RPMI7951 (cell line): ENCODE results near the gene KRT78. TPM values are rescaled to one million over a fixed set of nuclear protein-coding genes. Genes with fewer than 3 reads are reported as not detected.

Experiments
- DNase-seq: peaks from one replicate; pipeline ENCODE4 v3.0.0-alpha.2; 2012; ENCODE audit warnings: low read depth
- total RNA-seq: library from RNA; depleted of rRNA; stranded (reverse); fragments of >200 nt; shearing (Covaris generic); gene quantifications from 2 replicates; pipeline ENCODE4 v1.2.3, GENCODE V29; 2014

The KRT78 gene
- total RNA-seq, 1 experiment from 2014 or later: 0.36 TPM

DNA sequence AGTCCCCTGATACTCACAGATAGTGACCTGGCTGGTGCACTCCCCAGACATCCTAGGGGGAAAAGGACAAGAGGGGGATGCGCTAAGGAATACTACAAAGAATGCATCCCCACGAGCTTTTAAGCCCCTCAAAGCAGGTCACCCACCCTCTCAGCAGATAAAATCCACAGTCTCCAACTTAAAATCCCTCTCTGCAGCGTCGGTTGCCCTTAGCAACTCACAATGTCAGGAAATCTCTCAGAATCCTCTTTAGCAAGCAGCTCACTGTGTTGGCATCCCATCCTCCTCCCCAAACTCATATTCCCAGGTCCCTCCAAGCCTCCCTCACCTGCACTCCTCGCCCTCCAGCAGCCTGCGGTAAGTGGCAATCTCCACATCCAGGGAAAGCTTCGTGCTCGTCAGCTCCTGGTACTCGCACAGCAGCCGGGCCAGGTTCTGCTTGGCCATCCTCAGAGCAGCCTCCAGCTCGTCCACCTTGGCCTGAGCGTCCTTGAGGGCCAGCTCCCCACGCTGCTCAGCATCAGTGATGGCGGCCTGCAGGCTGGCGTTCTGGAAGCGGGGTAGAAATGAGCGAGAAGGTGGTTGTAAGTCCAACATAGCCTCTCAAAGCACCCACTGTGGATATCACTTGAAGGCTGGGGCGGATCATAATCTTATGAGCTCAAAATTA, 9.2 kb downstream of the KRT78 start:
- DNase-seq: no peak

DNA sequence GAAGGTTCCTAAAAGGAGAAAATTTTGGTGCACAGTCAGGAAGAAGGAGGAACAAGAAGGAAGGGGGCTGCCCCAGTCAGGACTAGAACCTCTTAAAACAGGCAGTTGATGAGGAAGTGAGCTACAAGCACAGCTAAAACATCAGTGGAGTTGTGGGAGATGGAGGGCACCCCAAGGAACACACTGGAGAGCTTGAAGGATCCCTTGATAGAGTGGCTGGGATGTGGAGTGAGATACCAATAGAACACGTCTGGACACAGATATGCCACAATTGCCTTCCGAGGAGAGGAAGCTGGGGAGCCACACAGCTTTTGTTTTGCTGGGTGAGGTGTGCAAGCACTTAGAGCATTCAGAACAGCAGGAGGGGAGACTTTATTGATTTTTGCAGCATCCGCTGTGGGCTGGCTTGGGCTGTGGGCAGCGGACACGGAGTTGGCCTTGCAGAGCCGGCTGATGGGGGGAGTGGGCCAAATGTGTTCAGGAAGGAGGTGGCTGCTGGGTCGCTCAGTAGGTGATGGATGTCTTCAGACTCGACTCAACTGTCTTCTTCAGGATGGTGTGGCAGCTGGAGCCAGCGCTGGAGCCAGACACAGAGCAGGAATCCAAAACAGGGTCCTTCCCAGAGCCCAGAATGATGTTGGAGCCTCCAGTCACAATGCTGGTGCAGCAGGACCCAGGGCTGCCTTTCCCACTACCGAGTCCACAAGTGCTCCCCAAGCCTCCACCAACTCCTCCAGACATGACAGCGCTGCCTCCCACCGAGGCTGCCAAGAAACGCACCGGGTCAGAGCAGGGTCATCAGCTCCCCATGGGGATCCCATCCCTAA, 10.0 kb downstream of the KRT78 start:
- no peak for DNase-seq

DNA sequence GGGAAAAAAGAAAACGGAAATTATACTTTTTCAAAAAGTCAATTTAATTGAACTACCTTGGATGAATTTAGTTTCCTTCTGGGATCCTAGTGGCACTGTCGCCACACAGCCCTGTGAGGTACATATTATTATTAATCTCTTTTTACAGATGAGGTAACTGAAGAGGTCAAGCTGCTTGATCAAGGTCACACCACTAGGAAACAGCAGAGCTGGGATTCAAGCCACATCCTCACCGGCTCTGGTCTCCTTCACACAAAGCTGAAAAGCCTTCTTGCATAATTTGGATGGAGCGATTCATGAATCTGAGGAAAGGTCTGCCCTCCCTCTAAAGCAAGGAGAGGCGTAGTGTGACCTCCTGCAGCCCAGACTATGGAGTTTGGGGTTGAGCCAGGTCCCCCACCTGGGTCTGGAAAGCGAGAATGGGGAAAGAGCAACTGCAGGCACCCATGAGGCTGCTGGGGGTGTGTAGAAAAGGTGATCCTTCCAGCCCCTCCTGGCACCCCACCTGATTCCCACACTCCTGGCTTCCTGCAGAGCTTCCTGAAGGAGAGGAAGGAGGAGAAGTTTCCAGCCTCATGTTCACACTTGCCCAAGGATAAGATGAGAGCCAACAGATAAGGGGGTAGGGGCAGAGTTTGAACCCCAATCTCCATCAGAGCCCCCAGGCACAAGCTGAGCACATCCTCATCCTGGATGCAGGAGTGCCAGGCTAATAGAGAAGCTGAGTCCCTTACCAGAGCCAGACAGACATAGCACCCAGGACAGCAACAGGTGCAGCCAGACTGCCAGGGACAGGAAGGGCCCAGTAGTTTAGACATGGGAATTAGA, 10.8 kb downstream of the KRT78 start:
- peak; percentile 76 for DNase-seq

DNA sequence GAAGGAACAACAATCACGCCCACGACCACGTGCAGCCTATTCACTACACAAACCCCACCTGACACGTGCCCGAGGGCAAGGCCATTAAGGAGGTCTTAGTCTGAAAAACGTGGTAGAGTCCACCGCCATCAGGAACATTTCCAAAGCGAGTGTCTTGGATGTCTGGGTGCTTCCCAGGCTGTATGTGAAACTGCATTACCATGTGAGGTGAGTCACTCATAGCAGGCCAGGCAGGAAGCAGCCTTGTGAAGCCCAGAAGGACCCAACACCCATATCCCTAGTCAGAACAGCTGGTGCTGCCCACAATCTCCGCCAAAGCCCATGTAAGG, 11.4 kb downstream of the KRT78 start:
- DNase-seq: peak; percentile 97

DNA sequence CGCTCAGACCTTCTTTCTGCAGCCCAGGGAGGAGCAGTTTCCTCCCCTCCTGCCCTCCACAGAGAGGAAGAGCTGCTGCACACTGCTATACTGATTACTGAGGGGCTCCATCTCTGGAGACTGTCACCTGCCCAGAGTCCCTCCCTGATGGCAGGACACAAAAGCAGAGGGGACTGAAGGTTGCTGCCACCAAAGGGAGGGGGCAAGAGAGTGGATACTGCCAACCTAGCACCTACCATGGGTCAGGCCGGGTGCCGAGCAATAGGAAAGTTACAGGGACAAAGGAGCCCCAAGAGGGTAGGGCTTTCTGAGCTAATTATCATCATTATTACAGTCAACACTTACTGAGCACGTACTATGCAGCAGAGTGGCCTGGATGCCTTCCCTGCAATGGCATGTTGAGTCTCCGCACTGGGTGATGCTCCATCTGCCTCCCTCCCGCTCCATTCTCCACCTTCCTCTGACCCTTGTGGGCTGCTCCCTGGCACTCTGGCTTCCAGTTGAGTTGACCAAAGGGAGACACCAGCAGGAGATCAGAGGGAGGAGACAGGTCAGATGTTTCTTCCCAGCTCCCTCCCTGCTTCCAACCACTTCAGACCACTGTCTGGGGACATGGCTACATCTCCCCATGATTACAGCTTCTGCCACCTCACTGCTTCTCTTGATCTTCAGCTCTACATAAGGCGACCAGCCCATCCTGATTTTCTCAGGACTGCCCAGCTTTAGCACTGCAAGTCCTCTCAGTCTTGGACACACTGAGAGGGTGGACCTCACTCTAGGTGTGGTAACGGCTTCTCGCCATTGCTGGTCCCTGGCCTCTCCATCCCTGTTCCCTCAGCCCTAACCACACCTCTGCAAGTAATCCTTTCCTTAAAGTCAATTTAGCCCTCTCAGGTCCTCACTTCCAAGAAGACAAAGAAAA, 12.0 kb downstream of the KRT78 start:
- DNase-seq: peak; percentile 83

DNA sequence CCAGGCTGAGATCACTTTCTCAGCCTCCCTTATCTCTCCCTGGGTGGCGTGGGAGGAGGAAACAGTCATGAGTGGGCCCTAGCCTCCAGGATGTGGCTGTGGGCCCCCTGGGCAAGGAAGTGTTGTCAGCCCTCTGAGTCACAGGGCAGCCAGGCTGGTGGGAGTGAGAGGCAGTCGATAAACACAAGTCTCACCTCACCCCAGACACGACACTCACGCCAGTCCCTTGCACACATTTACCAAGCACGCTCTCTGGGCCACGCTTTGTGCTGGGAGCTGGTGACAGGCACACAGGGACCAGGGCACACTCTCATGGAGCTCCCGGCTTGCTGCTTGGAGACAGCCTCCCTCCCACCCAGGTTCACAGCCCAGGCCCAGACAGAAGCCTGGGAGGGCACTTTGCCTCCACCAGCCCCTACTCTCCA, 12.7 kb downstream of the KRT78 start:
- peak; percentile 94 for DNase-seq

DNA sequence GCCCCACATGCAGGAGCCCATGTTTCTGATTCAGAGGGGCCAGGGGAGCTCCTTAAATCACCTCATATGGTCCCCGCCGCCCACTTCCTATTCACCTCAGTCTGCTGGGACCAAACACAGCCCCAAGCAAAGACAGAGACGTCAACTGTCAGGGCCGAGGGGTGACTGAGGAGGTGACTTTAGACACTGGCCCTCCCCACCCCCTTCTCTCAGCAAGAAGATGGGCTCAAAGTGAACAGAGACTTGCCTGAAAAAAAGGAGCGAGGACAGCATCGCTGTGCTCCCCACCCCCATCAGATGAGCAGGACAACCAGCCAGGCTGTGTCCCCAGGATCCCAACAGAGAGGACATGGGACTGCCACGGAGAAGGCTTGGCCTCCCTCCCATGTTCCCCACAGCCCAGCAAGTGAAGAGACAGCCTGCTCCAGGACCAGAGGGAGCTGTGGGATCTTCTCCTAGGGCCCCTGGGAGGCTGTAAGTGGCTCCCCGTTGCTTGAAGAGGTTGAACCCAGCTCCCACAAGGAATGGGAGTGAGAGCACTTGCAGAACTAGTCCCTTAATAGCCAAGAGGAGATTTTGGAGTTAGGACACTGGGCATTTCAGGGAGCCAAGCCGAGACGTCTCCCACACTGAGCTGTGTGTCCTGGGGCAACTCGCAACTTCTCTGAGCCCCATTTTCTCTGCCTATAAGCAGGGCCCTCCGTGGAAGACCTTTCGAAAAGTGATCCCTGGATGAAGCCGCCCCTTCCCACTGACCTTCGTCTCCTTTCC, 13.3 kb downstream of the KRT78 start:
- no peak for DNase-seq

DNA sequence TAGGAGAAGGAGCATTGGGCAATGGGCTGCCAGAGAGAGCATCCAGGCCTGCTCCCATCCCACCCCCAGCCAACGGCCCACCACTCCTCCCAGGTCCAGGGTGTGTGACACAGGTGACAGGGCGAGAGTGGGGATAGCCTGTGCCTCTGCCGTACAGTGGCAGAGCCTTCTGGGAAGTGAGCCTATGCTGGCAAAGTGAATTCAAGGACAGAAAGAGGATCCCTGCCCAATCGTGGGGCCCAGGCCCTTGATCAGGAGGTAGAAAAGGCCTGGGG, 14.1 kb downstream of the KRT78 start:
- DNase-seq: no peak

DNA sequence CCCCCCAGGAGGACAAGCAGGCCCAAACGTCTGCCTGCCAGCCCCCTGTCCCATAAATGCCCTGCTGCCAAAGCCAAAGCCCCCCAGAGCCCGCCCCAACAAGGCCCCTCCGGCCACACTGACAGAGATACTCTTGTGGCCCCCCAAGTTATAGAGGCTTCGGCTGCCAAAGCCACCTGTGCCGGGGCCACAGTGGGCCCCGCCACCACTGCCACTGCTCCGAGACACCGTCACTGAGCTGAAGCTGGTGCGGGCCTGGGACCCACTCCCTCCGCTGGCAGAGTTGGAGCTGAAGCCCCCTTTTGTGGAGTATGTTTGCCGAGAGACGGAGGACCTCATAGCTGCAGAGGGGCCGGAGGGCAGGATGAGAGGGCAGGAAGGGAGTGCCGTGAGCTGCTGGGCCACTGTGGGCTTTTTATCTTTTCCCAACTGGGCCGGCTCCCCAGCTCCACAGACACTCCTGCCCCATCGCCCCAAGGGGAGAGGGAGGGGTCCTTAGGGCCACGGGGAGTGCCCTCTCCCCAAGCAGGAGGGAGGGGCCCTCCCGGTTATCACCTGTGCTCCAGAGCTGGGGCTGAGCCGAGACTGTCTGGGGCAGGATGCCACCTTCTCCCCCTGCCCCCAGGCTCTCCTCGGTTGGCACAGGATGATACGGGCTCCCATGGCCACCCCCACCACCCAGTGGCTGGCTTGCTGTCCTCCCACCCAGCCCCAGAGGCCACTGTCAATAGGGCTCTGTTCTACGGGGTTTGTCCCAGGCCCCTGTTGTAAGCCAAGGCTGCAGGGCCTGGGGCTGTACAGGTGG, 14.7 kb downstream of the KRT78 start, which contains the start of gene KRT79:
Gene KRT79, minus strand, starts transcription at position 390 of the 805 bp plus-strand sequence. Its CDS starts 51 bp downstream, at position 339.
- no peak for DNase-seq

DNA sequence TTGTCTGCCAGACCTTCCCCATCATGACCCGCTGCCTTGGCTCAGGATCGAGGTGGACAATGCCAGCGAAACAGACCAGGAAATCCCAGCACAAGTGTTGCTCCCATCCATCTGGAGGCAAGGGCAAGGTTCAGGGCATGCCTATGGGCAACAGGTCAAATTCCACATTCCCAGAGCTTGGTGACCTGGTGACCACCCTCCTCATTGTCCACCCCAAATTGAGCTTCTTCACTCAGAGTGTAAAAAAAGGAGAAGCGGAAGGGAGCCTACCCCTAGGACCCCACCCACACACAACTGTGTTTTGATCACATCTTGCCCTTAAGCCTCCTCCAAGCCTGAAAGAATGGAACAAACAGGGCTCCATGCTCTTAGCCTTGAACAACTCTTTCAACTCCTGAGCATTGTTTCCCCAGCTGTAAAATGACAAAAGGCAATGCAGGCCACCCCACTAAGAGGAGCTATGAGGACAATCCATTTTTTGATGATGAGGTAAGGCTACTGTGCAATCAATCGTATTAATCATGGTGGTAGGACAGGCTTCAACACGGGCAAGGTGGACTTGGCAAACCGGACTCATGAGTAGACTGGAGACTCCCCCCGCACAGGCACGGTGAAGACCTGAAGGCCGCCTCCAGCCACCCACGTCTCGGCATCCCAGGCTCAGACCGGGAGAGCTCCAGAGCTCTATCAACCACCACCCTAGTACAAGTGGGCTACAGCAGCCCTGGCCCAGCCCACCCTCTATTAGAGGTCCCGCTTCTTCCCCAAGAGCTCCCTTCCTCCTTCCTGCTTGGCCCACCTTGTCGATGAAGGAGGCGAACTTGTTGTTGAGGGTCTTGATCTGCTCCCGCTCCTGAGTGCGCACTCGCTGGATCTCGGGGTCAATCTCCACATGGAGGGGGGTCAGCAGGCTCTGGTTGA, 15.5 kb downstream of the KRT78 start:
- DNase-seq: no peak

DNA sequence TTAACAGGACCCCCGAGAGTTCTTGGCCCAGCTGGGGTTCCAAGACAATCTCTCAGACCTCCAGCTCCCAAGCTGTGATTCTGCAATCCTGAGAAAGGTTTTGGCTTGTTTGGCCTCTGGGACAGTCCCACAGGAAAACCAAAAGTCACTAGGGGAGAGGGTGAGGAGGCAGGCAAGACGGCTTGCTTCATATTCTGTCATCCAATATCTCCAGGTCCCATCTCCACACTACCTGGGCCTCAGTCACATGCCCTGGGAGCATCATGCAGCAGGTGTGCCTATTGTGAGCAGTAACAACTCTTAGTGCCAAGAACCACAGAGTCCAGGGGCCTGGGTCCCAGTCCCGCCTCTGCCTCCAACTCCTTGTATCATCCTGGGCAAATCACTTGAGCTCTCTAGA, 16.3 kb downstream of the KRT78 start:
- no peak for DNase-seq

DNA sequence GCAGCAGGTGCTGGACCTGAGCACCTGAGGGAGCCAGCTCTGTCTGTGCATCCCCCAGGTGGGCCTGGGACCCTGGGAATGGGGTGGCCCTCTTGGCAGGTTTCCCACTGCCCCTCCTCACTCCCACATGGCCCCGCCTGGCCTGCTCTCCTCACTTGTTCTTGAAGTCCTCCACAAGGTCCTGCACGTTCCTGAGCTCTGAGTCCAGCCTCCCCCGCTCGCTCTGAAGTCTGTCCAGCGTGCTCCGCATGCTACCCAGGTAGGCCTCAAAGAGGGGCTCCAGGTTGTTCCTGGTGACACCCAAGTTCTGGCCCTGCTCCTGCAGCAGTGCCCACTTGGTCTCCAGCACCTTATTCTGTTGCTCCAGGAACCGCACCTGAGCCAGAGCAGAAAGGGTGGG, 17.5 kb downstream of the KRT78 start:
- DNase-seq: no peak

DNA sequence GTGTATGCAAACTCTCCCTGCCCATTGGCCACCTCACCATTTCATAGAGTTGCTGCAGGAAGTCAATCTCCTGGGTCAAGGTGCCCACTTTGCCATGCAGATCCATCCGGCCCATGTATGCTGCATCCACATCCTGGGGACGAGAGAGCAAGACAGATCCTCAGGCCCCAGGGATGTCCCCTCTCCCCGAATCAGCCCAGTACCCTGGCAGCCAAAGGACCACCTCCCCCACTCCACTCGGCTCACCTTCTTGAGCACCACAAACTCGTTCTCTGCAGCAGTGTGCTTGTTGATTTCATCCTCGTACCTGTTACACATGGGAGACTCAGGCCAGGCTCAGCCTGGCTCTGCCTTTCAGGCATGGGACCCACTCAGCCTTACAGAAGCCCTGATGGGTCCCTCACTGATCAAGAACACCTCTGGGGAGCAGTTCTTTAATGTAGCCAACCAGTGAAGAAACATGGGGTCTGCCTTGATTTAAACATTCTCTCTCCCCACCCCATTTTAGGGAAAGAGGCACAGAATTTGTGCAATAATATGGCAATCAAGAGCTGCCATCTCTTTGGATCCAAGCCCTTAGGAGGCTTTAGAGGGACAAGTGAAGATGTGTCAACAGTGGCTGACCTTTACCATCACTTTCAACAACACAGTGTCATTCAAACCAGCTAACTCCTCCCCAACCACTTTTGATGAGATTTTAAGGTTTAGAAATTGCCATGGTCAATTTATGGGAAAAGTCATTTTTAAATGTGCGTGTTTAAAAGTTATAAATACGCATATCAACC, 18.6 kb downstream of the KRT78 start:
- no peak for DNase-seq

DNA sequence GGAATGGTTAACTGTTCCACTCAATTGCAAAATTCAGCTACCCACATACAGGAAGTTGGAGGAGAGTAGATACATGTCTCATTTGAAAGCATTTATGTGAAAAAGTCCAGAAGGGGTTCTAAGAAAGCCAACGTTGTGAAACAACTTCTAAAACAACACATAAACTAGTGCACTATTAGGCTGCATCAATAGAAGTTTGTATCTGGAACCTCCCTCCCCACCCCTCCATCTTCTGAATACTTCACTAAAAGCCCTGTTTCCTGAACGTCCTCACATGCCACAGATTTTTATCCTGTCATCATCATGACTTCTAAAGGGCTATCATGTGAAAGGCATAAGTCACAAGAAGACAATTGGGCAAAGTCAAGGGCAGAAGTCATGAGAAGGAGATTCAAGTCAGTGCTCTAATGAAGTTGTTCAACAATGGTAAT, 20.2 kb downstream of the KRT78 start:
- DNase-seq: no peak

DNA sequence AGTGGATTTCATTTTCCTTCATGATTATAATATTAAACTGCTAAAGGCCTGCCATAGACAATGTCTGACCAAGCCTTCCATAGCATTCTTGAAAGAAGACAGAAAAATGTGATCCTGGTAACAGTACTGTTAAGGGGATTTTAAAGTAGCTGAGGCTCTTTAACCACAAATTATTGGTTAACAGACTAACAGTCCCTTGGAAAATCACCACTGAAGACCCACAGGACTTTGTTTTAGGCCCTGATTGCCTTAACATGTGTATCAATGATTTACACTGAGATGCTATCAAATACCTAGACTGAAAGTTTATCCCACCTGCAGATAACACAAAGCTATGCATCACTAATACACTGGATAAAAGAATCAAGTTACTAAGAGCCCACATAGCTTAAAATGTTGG, 20.6 kb downstream of the KRT78 start:
- DNase-seq: no peak

DNA sequence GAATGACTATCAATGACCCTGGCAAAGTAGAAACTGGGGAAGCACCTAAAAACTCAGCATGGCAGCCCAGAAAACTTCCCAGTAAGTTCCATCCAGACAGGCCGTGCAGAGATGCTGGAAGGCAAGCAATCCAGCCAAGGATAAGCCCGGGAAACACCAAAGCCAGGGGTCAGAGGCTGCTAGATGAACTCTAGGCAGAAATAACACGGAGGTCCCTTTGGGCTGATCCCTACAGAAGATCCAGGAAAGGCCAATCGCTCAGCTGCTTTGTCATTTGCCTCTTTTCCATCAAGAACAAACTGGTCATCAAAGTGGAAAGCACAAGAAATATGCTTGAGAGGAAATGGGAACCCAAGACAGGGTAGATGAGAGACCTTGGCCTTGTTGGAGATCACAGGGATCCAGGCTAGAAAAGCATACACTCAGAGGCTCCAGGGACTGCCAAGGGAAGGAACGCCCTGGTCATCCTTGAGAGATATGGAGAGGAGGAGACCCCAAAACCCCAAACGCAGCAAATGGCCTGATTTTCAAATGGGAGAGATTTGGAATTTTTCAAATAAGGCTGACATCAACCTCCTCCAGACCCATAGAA, 21.2 kb downstream of the KRT78 start:
- no peak for DNase-seq

DNA sequence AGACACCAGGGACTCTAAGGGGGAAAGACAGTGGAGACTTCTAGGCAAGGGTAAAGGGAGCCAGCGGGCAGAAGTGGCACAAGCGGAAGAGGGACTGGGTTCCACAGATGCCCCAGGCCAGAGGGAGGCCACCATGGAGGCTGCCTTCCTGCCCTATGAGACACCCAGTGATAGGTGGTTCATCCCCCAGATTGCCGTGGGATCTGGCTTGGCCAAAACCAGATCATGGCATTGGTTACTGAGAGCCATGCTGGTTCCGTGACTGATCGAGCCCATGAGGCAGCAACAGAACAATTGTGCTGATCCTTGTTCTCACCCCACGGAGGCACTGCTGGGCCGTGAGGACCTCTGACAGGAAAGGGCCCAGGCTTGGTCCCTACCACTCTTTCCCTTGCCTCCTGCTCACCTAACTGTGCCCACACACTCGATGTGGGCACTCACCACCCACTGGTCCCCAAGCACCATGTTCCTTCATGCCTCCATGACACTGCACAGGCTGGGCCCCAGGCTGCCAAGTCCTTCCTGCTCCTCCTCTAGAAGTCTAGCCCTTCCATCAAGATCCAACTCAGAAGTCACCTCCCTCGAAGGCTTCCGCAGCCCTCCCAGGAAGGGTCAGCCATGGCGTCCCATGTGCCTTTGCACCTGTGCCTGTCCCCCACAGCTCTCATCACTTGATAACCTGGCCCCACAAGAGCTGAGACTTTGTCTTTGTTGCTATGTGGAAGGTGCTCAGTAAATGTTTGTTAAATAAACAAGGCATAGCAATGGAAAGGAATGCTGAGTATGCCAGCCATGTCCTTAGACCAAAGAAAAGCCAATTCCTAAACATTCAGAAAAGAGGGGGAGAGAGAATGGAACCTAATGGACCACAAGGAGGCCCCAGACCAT, 21.9 kb downstream of the KRT78 start:
- DNase-seq: no peak
